IPS DF 6.9 (cell line): ENCODE measurements around the gene ZNF892.
A peak's percentile ranks its signal among the peaks of the same experiment; 100 is the strongest.
"Not testable (repeated sequence)": the region's sequence is repeated elsewhere in the genome, so short reads cannot be mapped to it uniquely, and the experiment has no call there.

Source experiments
- DNase-seq: peaks from one replicate; pipeline ENCODE4 v3.0.0-alpha.2; 2013; ENCODE audit warnings: low read depth, low spot score
- H3K27ac ChIP-seq: one replicate; pipeline ENCODE4 v1.5.1; 2013; ENCODE audit warnings: low read length, control low read depth
- H3K27me3 ChIP-seq: 2 replicates; pipeline ENCODE4 v1.6.1; 2013; ENCODE audit warnings: mild to moderate bottlenecking, low read length; ENCODE audit not compliant: control insufficient read depth, insufficient read depth
- H3K36me3 ChIP-seq: 2 replicates; pipeline ENCODE4 v1.6.1; 2013; ENCODE audit warnings: low read length; ENCODE audit not compliant: control insufficient read depth, insufficient read depth
- H3K4me1 ChIP-seq: 2 replicates; pipeline ENCODE4 v1.6.1; 2013; ENCODE audit warnings: low read length; ENCODE audit not compliant: control insufficient read depth, insufficient read depth
- H3K4me3 ChIP-seq: 2 replicates; pipeline ENCODE4 v1.5.1; 2013; ENCODE audit warnings: mild to moderate bottlenecking, low read length
- H3K9me3 ChIP-seq: 2 replicates; pipeline ENCODE4 v1.6.1; 2013; ENCODE audit warnings: low read length, inconsistent platforms; ENCODE audit not compliant: control insufficient read depth, insufficient read depth
- WGBS: extraction: QIAGEN DNeasy Blood & Tissue Kit; methylation state at CpG from one replicate; pipeline ENCODE4 v1.1.7; 2013; ENCODE audit warnings: mixed read lengths, missing lambda C conversion rate; ENCODE audit not compliant: insufficient read length, insufficient coverage; 5-methylcytosine and 5-hydroxymethylcytosine counted together

ZNF892 gene

GRCh38 chr2:95225658-95226057 lies 18.3 kb downstream of the ZNF892 start:
- no peaks in the 10 kb centered on the region for H3K27me3 ChIP-seq
- H3K27ac ChIP-seq = no peak overlapping the region
- no peaks in the 10 kb centered on the region; the same call in 1 of the 2 replicates for H3K9me3 ChIP-seq
- no peak overlapping the region for H3K4me3 ChIP-seq
- H3K4me1 ChIP-seq = no peaks in the 10 kb centered on the region
- no peaks in the 10 kb centered on the region for H3K36me3 ChIP-seq
- DNase-seq = no peak

GRCh38 chr2:95231723-95232122 lies 24.4 kb downstream of the ZNF892 start:
- Histone ChIP-seq H3K9me3 (no peaks in the 10 kb centered on the region), H3K27me3 (no peaks in the 10 kb centered on the region), H3K27ac (no peak overlapping the region), H3K4me1 (no peaks in the 10 kb centered on the region), H3K36me3 (no peaks in the 10 kb centered on the region), H3K4me3 (no peak overlapping the region)
- no CpG with 5 or more reads among the region's 3 CpGs for WGBS
- peak; percentile 67 for DNase-seq

- Histone ChIP-seq H3K9me3 (no peaks in the 10 kb centered on the region), H3K27me3 (no peaks in the 10 kb centered on the region), H3K4me3 (no peak overlapping the region), H3K4me1 (no peaks in the 10 kb centered on the region), H3K27ac (no peak overlapping the region), H3K36me3 (no peaks in the 10 kb centered on the region)
- no CpG with 5 or more reads among the region's 1 CpG for WGBS
- no peak for DNase-seq
Observed at GRCh38 chr2:95232232-95232631, 24.9 kb downstream of the ZNF892 start.

GRCh38 chr2:95234286-95234785 lies 27.0 kb downstream of the ZNF892 start:
- Histone ChIP-seq H3K27ac (no peak overlapping the region), H3K4me3 (no peak overlapping the region), H3K36me3 (no peaks in the 10 kb centered on the region), H3K9me3 (no peaks in the 10 kb centered on the region), H3K27me3 (no peaks in the 10 kb centered on the region), H3K4me1 (no peaks in the 10 kb centered on the region)
- no CpG with 5 or more reads among the region's 5 CpGs for WGBS
- DNase-seq = no peak

GRCh38 chr2:95234816-95235215 lies 27.5 kb downstream of the ZNF892 start:
- no CpG with 5 or more reads among the region's 3 CpGs for WGBS
- no peak for DNase-seq

DNA sequence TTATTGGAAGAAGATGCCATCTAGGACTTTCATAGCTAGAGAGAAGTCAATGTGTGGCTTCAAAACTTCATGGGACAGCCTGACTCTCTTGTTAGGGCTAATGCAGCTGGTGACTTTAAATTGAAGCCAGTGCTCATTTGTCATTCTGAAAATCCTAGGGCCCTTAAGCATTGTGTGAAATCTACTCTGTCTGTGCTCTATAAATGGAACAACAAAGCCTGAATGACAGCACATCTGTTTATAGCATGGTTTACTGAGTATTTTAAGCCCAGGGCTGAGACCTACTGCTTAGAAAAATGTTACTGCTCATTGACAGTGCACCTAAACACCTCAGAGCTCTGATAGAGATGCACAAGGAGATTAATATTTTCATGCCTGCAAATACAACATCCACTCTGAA lies 30.8 kb downstream of the ZNF892 start:
- Histone ChIP-seq H3K36me3 (no peaks in the 10 kb centered on the region), H3K4me3 (no peak overlapping the region), H3K27me3 (no peaks in the 10 kb centered on the region), H3K4me1 (no peaks in the 10 kb centered on the region), H3K9me3 (no peaks in the 10 kb centered on the region; the same call in 1 of the 2 replicates), H3K27ac (no peak overlapping the region)
- DNase-seq = no peak

More at GRCh38 chr2:95234816-95235215, 27.5 kb downstream of the ZNF892 start:
- Histone ChIP-seq H3K36me3 (no peaks in the 10 kb centered on the region), H3K9me3 (no peaks in the 10 kb centered on the region), H3K4me1 (no peaks in the 10 kb centered on the region), H3K27me3 (no peaks in the 10 kb centered on the region), H3K4me3 (no peak overlapping the region), H3K27ac (no peak overlapping the region)

DNA sequence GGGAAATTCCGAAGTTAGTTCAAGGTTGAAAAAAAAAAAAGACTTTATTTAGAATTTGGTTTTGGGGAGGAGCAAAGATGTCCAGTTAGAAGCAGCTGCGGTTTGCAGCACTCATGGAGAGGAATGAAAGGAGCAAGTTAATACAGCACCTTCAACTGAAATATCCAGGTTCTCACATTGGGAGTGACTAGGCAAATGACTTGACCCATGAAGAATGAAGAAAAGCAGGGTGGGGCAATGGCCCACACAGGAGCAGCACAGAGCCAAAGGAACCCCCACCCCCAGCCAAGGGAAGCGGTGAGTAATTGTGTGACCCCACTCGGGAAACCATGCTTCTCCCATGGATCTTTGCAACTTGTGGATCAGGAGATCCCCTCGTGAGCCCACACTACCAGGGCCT lies 32.8 kb downstream of the ZNF892 start:
- no CpG with 5 or more reads among the region's 5 CpGs for WGBS
- Histone ChIP-seq H3K4me1 (no peaks in the 10 kb centered on the region), H3K9me3 (no peaks in the 10 kb centered on the region; the same call in 1 of the 2 replicates), H3K27me3 (no peaks in the 10 kb centered on the region), H3K4me3 (no peak overlapping the region), H3K36me3 (no peaks in the 10 kb centered on the region), H3K27ac (no peak overlapping the region)
- DNase-seq = no peak

- no peaks in the 10 kb centered on the region; the same call in 1 of the 2 replicates for H3K9me3 ChIP-seq
- H3K27me3 ChIP-seq = no peaks in the 10 kb centered on the region
- no peak overlapping the region for H3K4me3 ChIP-seq
- no peak for DNase-seq
- no peak overlapping the region for H3K27ac ChIP-seq
- no peaks in the 10 kb centered on the region for H3K4me1 ChIP-seq
- no peaks in the 10 kb centered on the region for H3K36me3 ChIP-seq
- no CpG with 5 or more reads among the region's 5 CpGs for WGBS
Observed at GRCh38 chr2:95240556-95240955, 33.2 kb downstream of the ZNF892 start.

DNA sequence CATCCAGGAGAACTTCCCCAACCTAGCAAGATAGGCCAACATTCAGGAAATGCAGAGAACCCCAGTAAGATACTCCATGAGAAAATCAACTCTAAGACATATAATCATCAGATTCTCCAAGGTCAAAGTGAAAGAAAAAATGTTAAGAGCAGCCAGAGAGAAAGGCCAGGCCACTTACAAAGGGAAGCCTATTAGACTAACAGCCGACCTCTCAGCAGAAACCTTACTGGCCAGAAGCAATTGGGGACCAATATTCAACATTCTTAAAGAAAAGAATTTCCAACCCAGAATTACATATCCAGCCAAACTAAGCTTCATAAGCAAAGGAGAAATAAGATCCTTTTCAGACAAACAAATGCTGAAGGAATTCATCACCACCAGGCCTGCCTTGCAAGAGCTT lies 34.8 kb downstream of the ZNF892 start:
- H3K27ac ChIP-seq, H3K9me3 ChIP-seq, H3K36me3 ChIP-seq, H3K27me3 ChIP-seq, DNase-seq, H3K4me1 ChIP-seq, H3K4me3 ChIP-seq: not testable (repeated sequence)
- no CpG with 5 or more reads among the region's 1 CpG for WGBS
